Ovary (tissue), 10 donors: ENCODE results near the gene RIBC1. TPM values are rescaled to one million over a fixed set of nuclear protein-coding genes. Genes with fewer than 3 reads are reported as not detected.

Experiments
- DNase-seq, 5 donors: peaks; one replicate each; pipeline ENCODE4 v3.0.0-alpha.2; 2019 to 2020
- H3K27ac ChIP-seq, 2 donors: fragments of 200-600 bp; one replicate each; pipeline versions ENCODE4 v1.5.1 to v1.8.0; 2019 to 2022
- H3K27me3 ChIP-seq: fragments of 200-600 bp; one replicate; pipeline ENCODE4 v1.8.0; 2022
- H3K36me3 ChIP-seq: fragments of 200-600 bp; sonication (generic); one replicate; pipeline ENCODE4 v1.5.1; 2019
- H3K4me1 ChIP-seq: one replicate; pipeline ENCODE4 v1.8.1; 2013; ENCODE audit warnings: mild to moderate bottlenecking, moderate library complexity; ENCODE audit not compliant: insufficient read depth
- H3K4me3 ChIP-seq: fragments of 200-600 bp; sonication (generic); one replicate; pipeline ENCODE4 v1.5.1; 2017
- H3K9me3 ChIP-seq, 2 donors: fragments of 200-600 bp in 1 of 2; sonication (generic) in 1 of 2; one replicate each; pipeline versions ENCODE4 v1.5.1 to v1.8.1; 2013 to 2019; ENCODE audit warnings: mild to moderate bottlenecking in 1 of 2, moderate library complexity in 1 of 2
- CTCF ChIP-seq, 3 donors: fragments of 450-650 bp in 2 of 3; fragments of 200-600 bp in 1 of 3; IDR thresholded peaks; one replicate each; pipeline versions ENCODE4 v1.5.1 to v1.8.0; 2016 to 2022; ENCODE audit warnings: antibody characterized with exemption in 3 of 3, mild to moderate bottlenecking in 1 of 3
- EP300 ChIP-seq: sonication (generic); formaldehyde crosslinking; IDR thresholded peaks from one replicate; pipeline ENCODE4 v1.6.1; 2017; ENCODE audit warnings: antibody characterized with exemption
- POLR2A ChIP-seq: fragments of 450-650 bp; IDR thresholded peaks from one replicate; pipeline ENCODE4 v1.6.1; 2017; ENCODE audit warnings: antibody characterized with exemption, mild to moderate bottlenecking, moderate library complexity
- WGBS, 3 donors: extraction: QIAGEN DNeasy Blood & Tissue Kit in 1 of 3; methylation state at CpG; one replicate each; pipeline versions ENCODE4 v1.1.5 to v1.1.7; 2013 to 2017; 5-methylcytosine and 5-hydroxymethylcytosine counted together
- intact Hi-C, 4 donors: fragments of 100-400 bp; cut with DNase I; formaldehyde crosslinking; loops; one replicate each; pipeline versions ENCODE4 v1.11.0 to v1.15.1; 2022 to 2023
- long read RNA-seq, 3 donors: library from polyadenylated mRNA in 2 of 3; unstranded in 2 of 3; transcript quantifications; one replicate each; pipeline ENCODE4 v2.0.0 and lab custom pipeline, GENCODE V29; 2021 to 2026
- polyA plus RNA-seq, 2 donors: library from polyadenylated mRNA; stranded (reverse); fragments of 200-250 nt in 1 of 2; fragments of 350-450 nt in 1 of 2; fragmentation: Illumina TruSeq in 1 of 2; extraction: RNeasy Lipid Tissue Mini Kit (QIAGEN cat#74804) in 1 of 2; gene quantifications; one replicate each; pipeline ENCODE4 v1.2.3, GENCODE V29; 2013 to 2014
- total RNA-seq, 7 donors: library from RNA; depleted of rRNA in 2 of 7; stranded (reverse); fragments of >200 nt in 2 of 7; fragmentation: NEBNext Ultra II Directional in 3 of 7; extraction: Animal tissue kit (Norgen Biotek cat#: 25700) in 3 of 7; gene quantifications; one replicate each; pipeline versions ENCODE4 v1.1.0 to v1.2.4, GENCODE V29; 2016 to 2023
- donor health status: DM: no; HTN: no; CAD: no; lungs with moderate emphysema.
- donor health status: DM: no; HTN: no; CAD: no.
- donor health status: Bipolar disorder and iron deficiency.
- donor health status: DM: yes; HTN: yes; CAD: no.
- donor health status: DM: no; HTN: no; CAD: no.
- donor health status: DM: yes; HTN: yes; CAD: no.

RIBC1 gene
- total RNA-seq (10 to 100 TPM in 1 of 7 donors, 1 to 10 TPM in 6; 1.8 to 25.2 (median 2.6) TPM), polyA plus RNA-seq (1 to 10 TPM; 2.1 to 2.8 TPM)
- long read RNA-seq, donor 1, partial matches to known transcripts, result 0 of 6 reads
- long read RNA-seq, donor 1, other reads (novel, unspliced or antisense), result 3 of 6 reads
- long read RNA-seq, donor 2, partial matches to known transcripts, result 5 of 7 reads
- long read RNA-seq, donor 2, other reads (novel, unspliced or antisense), result 0 of 7 reads
- long read RNA-seq, donor 3, partial matches to known transcripts, result 0 of 2 reads
- long read RNA-seq, donor 3, other reads (novel, unspliced or antisense), result 1 of 2 reads

DNA sequence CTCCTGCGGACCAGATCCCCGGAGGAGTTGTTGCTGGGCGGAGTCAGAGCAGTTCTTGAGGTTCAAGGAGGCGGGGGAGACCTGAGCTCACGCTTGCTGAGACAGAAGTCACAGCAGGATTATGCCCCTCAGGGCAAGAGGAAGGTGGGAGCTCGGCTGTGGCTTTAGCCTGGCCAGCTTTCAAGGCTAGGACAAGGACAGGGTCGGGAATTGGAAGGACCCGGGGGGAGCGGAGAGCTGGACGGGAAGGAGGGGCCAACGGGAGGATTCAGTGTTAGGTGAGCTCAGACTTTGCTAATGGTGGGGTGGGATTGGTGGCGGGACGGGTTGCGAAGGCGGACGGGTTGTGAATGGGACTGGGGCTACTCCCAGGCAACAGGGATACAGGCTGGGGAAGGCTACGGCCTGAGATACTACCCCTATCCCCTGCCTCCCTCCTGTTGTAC lies at the start of gene RIBC1:
Gene RIBC1 (plus strand): TSS at position 13 of the 446 bp plus-strand sequence. CDS start 3,404 bp downstream, outside the sequence.
- Histone ChIP-seq H3K4me3 (peak within 1 kb of the TSS; percentile 88), H3K27me3 (no peaks in the 10 kb centered on the region), H3K4me1 (peaks cover 6% of the 10 kb centered on the region), H3K27ac (peak within 1 kb of the TSS; percentile 69 to 90), H3K9me3 (no peaks in the 10 kb centered on the region), H3K36me3 (no peaks in the 10 kb centered on the region)
- WGBS, 3 donors, result 2 to 10% (median 2%) methylated on average over 17 of the region's 17 CpGs
- no peak for DNase-seq
- TF ChIP-seq CTCF (IDR thresholded peaks at IDR 0.05) (no peak), POLR2A (no peak), EP300 (no peak)
- intact Hi-C loops, result loop anchor here in 1 of 4 donors (10.0 kb wide), 1 partner anchor 198 kb away; the partner anchor contains the start of gene KDM5C

DNA sequence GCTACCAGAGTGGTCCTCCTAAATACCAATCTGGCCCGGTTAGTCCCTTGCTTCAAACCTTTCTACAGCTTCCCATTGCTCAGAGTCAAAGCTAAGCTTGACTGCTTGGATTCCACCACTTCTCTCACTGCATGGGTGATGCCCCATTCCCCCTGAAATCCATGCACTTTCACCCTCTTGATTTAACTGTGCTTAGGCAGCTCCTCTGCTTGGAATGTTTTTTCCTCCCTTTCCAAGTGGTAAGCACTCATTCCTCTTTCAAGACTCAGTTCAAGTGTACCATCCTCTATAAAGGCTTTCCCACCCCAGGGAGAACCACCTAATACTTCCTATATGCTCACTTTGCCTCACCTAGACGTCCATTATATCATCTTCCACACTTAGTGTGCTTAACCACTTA lies 49.4 kb upstream of the RIBC1 start:
- 64 to 76% (median 66%) methylated on average over 2 of the region's 2 CpGs for WGBS, 3 donors
- intact Hi-C loops, result no loop called here

GRCh38 chrX:53374222-53374820 lies 48.4 kb upstream of the RIBC1 start:
- no peaks in the 10 kb centered on the region for H3K4me1 ChIP-seq
- H3K9me3 ChIP-seq, result no peaks in the 10 kb centered on the region
- intact Hi-C loops, result no loop called here
- no peak for TF ChIP-seq POLR2A
- no peaks in the 10 kb centered on the region for H3K36me3 ChIP-seq
- no peak overlapping the region for H3K27ac ChIP-seq
- H3K27me3 ChIP-seq, result no peaks in the 10 kb centered on the region
- 84 to 87% (median 86%) methylated on average over 7 of the region's 7 CpGs for WGBS, 3 donors
- H3K4me3 ChIP-seq, result no peak overlapping the region
- no peak for DNase-seq

More for the DNA sequence above, 49.4 kb upstream of the RIBC1 start:
- Histone ChIP-seq H3K27me3 (no peaks in the 10 kb centered on the region), H3K4me3 (no peak overlapping the region), H3K27ac (no peak overlapping the region), H3K36me3 (no peaks in the 10 kb centered on the region), H3K9me3 (no peaks in the 10 kb centered on the region), H3K4me1 (no peaks in the 10 kb centered on the region)
- DNase-seq, result no peak
- no peak for TF ChIP-seq EP300
- TF ChIP-seq CTCF (IDR thresholded peaks at IDR 0.05), result no peak
- TF ChIP-seq POLR2A, result no peak

- H3K4me3 ChIP-seq, result no peak overlapping the region
- no peaks in the 10 kb centered on the region for H3K4me1 ChIP-seq
- no peaks in the 10 kb centered on the region for H3K36me3 ChIP-seq
- intact Hi-C loops, result no loop called here
- H3K27ac ChIP-seq, result no peak overlapping the region
- TF ChIP-seq CTCF (IDR thresholded peaks at IDR 0.05) (no peak), POLR2A (no peak), EP300 (no peak)
- no peaks in the 10 kb centered on the region for H3K9me3 ChIP-seq
- DNase-seq, result no peak
- H3K27me3 ChIP-seq, result no peaks in the 10 kb centered on the region
These were observed 47.8 kb upstream of the RIBC1 start for GRCh38 chrX:53374923-53375322.

GRCh38 chrX:53376888-53377287 lies 45.8 kb upstream of the RIBC1 start:
- Histone ChIP-seq H3K4me3 (no peak overlapping the region), H3K4me1 (no peaks in the 10 kb centered on the region), H3K36me3 (no peaks in the 10 kb centered on the region), H3K27ac (no peak overlapping the region), H3K27me3 (no peaks in the 10 kb centered on the region), H3K9me3 (no peaks in the 10 kb centered on the region)
- no peak for DNase-seq
- TF ChIP-seq POLR2A (no peak), CTCF (IDR thresholded peaks at IDR 0.05) (no peak), EP300 (no peak)
- WGBS, 3 donors, result 80 to 86% (median 85%) methylated on average over 6 of the region's 6 CpGs
- intact Hi-C loops, result no loop called here
